PFSK-1 (cell line): ENCODE data around the gene ZNF280A.

Experiments used
- SIN3A ChIP-seq: IDR thresholded peaks from 2 replicates; pipeline ENCODE4 v1.6.1; 2012; ENCODE audit warnings: mild to moderate bottlenecking, low read length, moderate library complexity, borderline replicate concordance; ENCODE audit not compliant: insufficient read depth
- TAF1 ChIP-seq: IDR thresholded peaks from 2 replicates; pipeline ENCODE4 v1.6.1; 2012; ENCODE audit warnings: low read length, control low read depth, borderline replicate concordance; ENCODE audit not compliant: insufficient read depth
- TF ChIP-seq, protein P1 (sequence below), 2 experiments: IDR thresholded peaks; 2 replicates each; pipeline versions ENCODE4 v1.6.1 to v1.8.0; 2011 to 2012; ENCODE audit warnings: low read depth in 2 of 2, low read length in 2 of 2, control low read depth in 1 of 2, inconsistent platforms in 1 of 2, mild to moderate bottlenecking in 1 of 2, moderate library complexity in 1 of 2; ENCODE audit not compliant: insufficient read depth in 1 of 2

DNA sequence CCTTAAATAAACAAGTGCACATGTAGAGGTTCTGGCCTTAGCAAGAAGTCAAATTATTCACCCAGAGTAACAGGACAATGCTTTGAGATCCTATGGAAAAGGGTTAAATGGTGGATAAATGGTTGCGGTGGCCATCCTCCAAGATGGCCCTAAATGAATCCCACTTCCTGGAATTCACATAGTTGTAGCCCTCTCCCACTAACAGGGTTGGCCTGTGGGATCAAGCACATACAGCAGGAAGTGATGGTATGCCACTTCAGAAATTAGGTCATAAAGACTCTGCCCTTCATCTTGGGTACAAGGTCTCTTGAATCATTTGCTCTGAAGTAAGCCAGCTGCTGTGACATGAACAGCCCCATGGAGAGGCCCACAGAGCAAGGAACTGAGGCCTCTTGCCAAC lies 13.3 kb downstream of the ZNF280A start:
- TF ChIP-seq SIN3A (no peak), TAF1 (no peak)
- TF ChIP-seq, protein P1, sequence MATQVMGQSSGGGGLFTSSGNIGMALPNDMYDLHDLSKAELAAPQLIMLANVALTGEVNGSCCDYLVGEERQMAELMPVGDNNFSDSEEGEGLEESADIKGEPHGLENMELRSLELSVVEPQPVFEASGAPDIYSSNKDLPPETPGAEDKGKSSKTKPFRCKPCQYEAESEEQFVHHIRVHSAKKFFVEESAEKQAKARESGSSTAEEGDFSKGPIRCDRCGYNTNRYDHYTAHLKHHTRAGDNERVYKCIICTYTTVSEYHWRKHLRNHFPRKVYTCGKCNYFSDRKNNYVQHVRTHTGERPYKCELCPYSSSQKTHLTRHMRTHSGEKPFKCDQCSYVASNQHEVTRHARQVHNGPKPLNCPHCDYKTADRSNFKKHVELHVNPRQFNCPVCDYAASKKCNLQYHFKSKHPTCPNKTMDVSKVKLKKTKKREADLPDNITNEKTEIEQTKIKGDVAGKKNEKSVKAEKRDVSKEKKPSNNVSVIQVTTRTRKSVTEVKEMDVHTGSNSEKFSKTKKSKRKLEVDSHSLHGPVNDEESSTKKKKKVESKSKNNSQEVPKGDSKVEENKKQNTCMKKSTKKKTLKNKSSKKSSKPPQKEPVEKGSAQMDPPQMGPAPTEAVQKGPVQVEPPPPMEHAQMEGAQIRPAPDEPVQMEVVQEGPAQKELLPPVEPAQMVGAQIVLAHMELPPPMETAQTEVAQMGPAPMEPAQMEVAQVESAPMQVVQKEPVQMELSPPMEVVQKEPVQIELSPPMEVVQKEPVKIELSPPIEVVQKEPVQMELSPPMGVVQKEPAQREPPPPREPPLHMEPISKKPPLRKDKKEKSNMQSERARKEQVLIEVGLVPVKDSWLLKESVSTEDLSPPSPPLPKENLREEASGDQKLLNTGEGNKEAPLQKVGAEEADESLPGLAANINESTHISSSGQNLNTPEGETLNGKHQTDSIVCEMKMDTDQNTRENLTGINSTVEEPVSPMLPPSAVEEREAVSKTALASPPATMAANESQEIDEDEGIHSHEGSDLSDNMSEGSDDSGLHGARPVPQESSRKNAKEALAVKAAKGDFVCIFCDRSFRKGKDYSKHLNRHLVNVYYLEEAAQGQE (IDR thresholded peaks at IDR 0.05; ENCODE audit: insufficient read depth in 1 of 2, low read depth in 2 of 2, low read length in 2 of 2) = no peak
